ENCODE measurements around the gene SOWAHD.
A peak's percentile ranks its signal among the peaks of the same experiment; 100 is the strongest.

SOWAHD gene

GRCh38 chrX:119775517-119776238 is 17.3 kb downstream of the SOWAHD start:
- TF ChIP-seq CTCF (conservative IDR thresholded peaks at IDR 0.05; ENCODE audit: low read length), result no peak
- no peak for DNase-seq (ENCODE audit: low read depth)
- H3K4me3 ChIP-seq (ENCODE audit: low read length), result no peak overlapping the region

- no peak for DNase-seq (ENCODE audit: low read depth)
- TF ChIP-seq CTCF (conservative IDR thresholded peaks at IDR 0.05; ENCODE audit: low read length), result no peak
- no peak overlapping the region for H3K4me3 ChIP-seq (ENCODE audit: low read length)
Observed at GRCh38 chrX:119778829-119779228, 20.4 kb downstream of the SOWAHD start.

- DNase-seq (ENCODE audit: low read depth), result no peak
- no peak for TF ChIP-seq CTCF (conservative IDR thresholded peaks at IDR 0.05; ENCODE audit: low read length)
- H3K4me3 ChIP-seq (ENCODE audit: low read length), result no peak overlapping the region
Observed at GRCh38 chrX:119783026-119783425, 24.6 kb downstream of the SOWAHD start.

GRCh38 chrX:119784747-119785446 is 26.5 kb downstream of the SOWAHD start:
- peak; percentile 27 for DNase-seq (ENCODE audit: low read depth)
- TF ChIP-seq CTCF (conservative IDR thresholded peaks at IDR 0.05; ENCODE audit: low read length), result peak; percentile 55
- no peak overlapping the region for H3K4me3 ChIP-seq (ENCODE audit: low read length)

GRCh38 chrX:119790977-119791436 is 32.6 kb downstream of the SOWAHD start:
- DNase-seq (ENCODE audit: low read depth), result peak; percentile 49
- TF ChIP-seq CTCF (conservative IDR thresholded peaks at IDR 0.05; ENCODE audit: low read length), result peak; percentile 48
- peak overlapping the region; percentile 76 for H3K4me3 ChIP-seq (ENCODE audit: low read length)

GRCh38 chrX:119791437-119792231 is 33.2 kb downstream of the SOWAHD start, which contains the start of gene RPL39:
RPL39 (minus strand) TSS chrX:119791630; CDS start chrX:119791576, 54 bp downstream.
- H3K4me3 ChIP-seq (ENCODE audit: low read length), result peak within 1 kb of the TSS; percentile 76
- DNase-seq (ENCODE audit: low read depth), result peak; percentile 86
- TF ChIP-seq CTCF (conservative IDR thresholded peaks at IDR 0.05; ENCODE audit: low read length), result no peak

Measured in AG10803 (cell line).